ENCODE data around the gene UNC93B1. TPM values are rescaled to one million over a fixed set of nuclear protein-coding genes. Genes with fewer than 3 reads are reported as not detected.

The UNC93B1 gene
- total RNA-seq, 1 experiment from 2014 or later: 1.4 TPM

- ChIA-PET POLR2A (ENCODE audit: low non-redundant PET) (no interaction called here), CTCF (no interaction called here)
- Histone ChIP-seq H3K36me3 (ENCODE audit: insufficient read depth, low read length, poor library complexity, severe bottlenecking) (peaks cover 21% of the 10 kb centered on the region), H3K9me3 (ENCODE audit: low read depth, low read length, poor library complexity, severe bottlenecking) (no peaks in the 10 kb centered on the region), H3K27me3 (replicated peaks; ENCODE audit: insufficient read depth, low read depth, low read length, poor library complexity) (no peaks in the 10 kb centered on the region), H3K4me3 (ENCODE audit: low read depth, low read length, poor library complexity, severe bottlenecking) (no peak overlapping the region), H3K4me1 (ENCODE audit: insufficient read depth, low read length, poor library complexity, severe bottlenecking) (peaks cover 30% of the 10 kb centered on the region), H3K27ac (ENCODE audit: low read depth, low read length, poor library complexity, severe bottlenecking) (no peak overlapping the region)
- intact Hi-C loops (cut with micrococcal nuclease; ENCODE audit: unreplicated experiment): loop anchor here (10.0 kb wide), 1 partner anchor 168 kb away; no protein-coding TSS in a partner anchor
- no TSS peak for BruUV-seq (replicated peaks)
- TF ChIP-seq CTCF (conservative IDR thresholded peaks at IDR 0.05; ENCODE audit: low read depth, low read length) (no peak), EZH2 (IDR thresholded peaks at IDR 0.05; ENCODE audit: borderline replicate concordance, low read depth, low read length, poor library complexity, severe bottlenecking) (no peak)
- no peak for DNase-seq (ENCODE audit: low spot score)
Measured at GRCh38 chr11:68036717-68037239, 32.9 kb upstream of the UNC93B1 start.

- Histone ChIP-seq H3K4me3 (ENCODE audit: low read depth, low read length, poor library complexity, severe bottlenecking) (no peak overlapping the region), H3K27me3 (replicated peaks; ENCODE audit: insufficient read depth, low read depth, low read length, poor library complexity) (no peaks in the 10 kb centered on the region), H3K9me3 (ENCODE audit: low read depth, low read length, poor library complexity, severe bottlenecking) (no peaks in the 10 kb centered on the region), H3K36me3 (ENCODE audit: insufficient read depth, low read length, poor library complexity, severe bottlenecking) (peaks cover 21% of the 10 kb centered on the region), H3K4me1 (ENCODE audit: insufficient read depth, low read length, poor library complexity, severe bottlenecking) (peaks cover 34% of the 10 kb centered on the region), H3K27ac (ENCODE audit: low read depth, low read length, poor library complexity, severe bottlenecking) (no peak overlapping the region)
- CTCF ChIA-PET: interaction anchor here (0.5 kb wide), 1 partner anchor 575 kb away, joined by 10 read pairs; no protein-coding TSS in a partner anchor
- BruUV-seq (replicated peaks): no TSS peak
- DNase-seq (ENCODE audit: low spot score): no peak
- POLR2A ChIA-PET (ENCODE audit: low non-redundant PET): no interaction called here
- intact Hi-C loops (cut with micrococcal nuclease; ENCODE audit: unreplicated experiment): loop anchor here (10.0 kb wide), 1 partner anchor 169 kb away; no protein-coding TSS in a partner anchor
- no peak for TF ChIP-seq CTCF (conservative IDR thresholded peaks at IDR 0.05; ENCODE audit: low read depth, low read length)
- no peak for TF ChIP-seq EZH2 (IDR thresholded peaks at IDR 0.05; ENCODE audit: borderline replicate concordance, low read depth, low read length, poor library complexity, severe bottlenecking)
Measured at GRCh38 chr11:68036141-68036716, 32.3 kb upstream of the UNC93B1 start.

- intact Hi-C loops (cut with micrococcal nuclease; ENCODE audit: unreplicated experiment): loop anchor here (10.0 kb wide), 1 partner anchor 169 kb away; no protein-coding TSS in a partner anchor
- no peak for DNase-seq (ENCODE audit: low spot score)
- Histone ChIP-seq H3K27ac (ENCODE audit: low read depth, low read length, poor library complexity, severe bottlenecking) (no peak overlapping the region), H3K4me3 (ENCODE audit: low read depth, low read length, poor library complexity, severe bottlenecking) (no peak overlapping the region), H3K36me3 (ENCODE audit: insufficient read depth, low read length, poor library complexity, severe bottlenecking) (peaks cover 21% of the 10 kb centered on the region), H3K27me3 (replicated peaks; ENCODE audit: insufficient read depth, low read depth, low read length, poor library complexity) (no peaks in the 10 kb centered on the region), H3K4me1 (ENCODE audit: insufficient read depth, low read length, poor library complexity, severe bottlenecking) (peaks cover 30% of the 10 kb centered on the region), H3K9me3 (ENCODE audit: low read depth, low read length, poor library complexity, severe bottlenecking) (no peaks in the 10 kb centered on the region)
- POLR2A ChIA-PET (ENCODE audit: low non-redundant PET): interaction anchor here (0.6 kb wide), 1 partner anchor 17 kb away, joined by 3 read pairs; no protein-coding TSS in a partner anchor
- TF ChIP-seq CTCF (conservative IDR thresholded peaks at IDR 0.05; ENCODE audit: low read depth, low read length) (no peak), EZH2 (IDR thresholded peaks at IDR 0.05; ENCODE audit: borderline replicate concordance, low read depth, low read length, poor library complexity, severe bottlenecking) (no peak)
- CTCF ChIA-PET: no interaction called here
- no TSS peak for BruUV-seq (replicated peaks)
Measured at GRCh38 chr11:68035266-68035876, 31.5 kb upstream of the UNC93B1 start.
